Endodermal cell (in vitro differentiated cells): ENCODE results near the gene SARNP. TPM values are rescaled to one million over a fixed set of nuclear protein-coding genes. Genes with fewer than 3 reads are reported as not detected.

Experiments
- DNase-seq: peaks from one replicate; pipeline ENCODE4 v3.0.0-alpha.2; 2017
- H3K27ac ChIP-seq: 2 replicates; pipeline ENCODE4 v1.5.1; 2013; ENCODE audit warnings: mild to moderate bottlenecking, low read depth, low read length, moderate library complexity
- H3K27me3 ChIP-seq: 2 replicates; pipeline ENCODE4 v1.6.1; 2013; ENCODE audit warnings: mild to moderate bottlenecking, low read length, moderate library complexity; ENCODE audit not compliant: insufficient read depth, control insufficient read depth, poor library complexity, severe bottlenecking
- H3K36me3 ChIP-seq: 2 replicates; pipeline ENCODE4 v1.7.0; 2013; ENCODE audit warnings: mild to moderate bottlenecking, low read length, moderate library complexity; ENCODE audit not compliant: control insufficient read depth, insufficient read depth
- H3K4me1 ChIP-seq: one replicate; pipeline ENCODE4 v1.7.0; 2013; ENCODE audit warnings: low read length; ENCODE audit not compliant: control insufficient read depth, insufficient read depth
- H3K4me3 ChIP-seq: 2 replicates; pipeline ENCODE4 v1.5.1; 2013; ENCODE audit warnings: mild to moderate bottlenecking, low read length, moderate library complexity
- H3K9ac ChIP-seq: 2 replicates; pipeline ENCODE4 v1.6.1; 2013; ENCODE audit warnings: mild to moderate bottlenecking, low read length, moderate library complexity; ENCODE audit not compliant: poor library complexity, severe bottlenecking; ENCODE audit errors: extremely low read depth
- H3K9me3 ChIP-seq: 2 replicates; pipeline ENCODE4 v1.6.1; 2013; ENCODE audit warnings: mild to moderate bottlenecking, low read length, moderate library complexity; ENCODE audit not compliant: control insufficient read depth
- H3K27ac Mint-ChIP-seq: 2 replicates; pipeline ENCODE4 v1.8.0; 2020; ENCODE audit warnings: mixed read lengths
- H3K27me3 Mint-ChIP-seq: 2 replicates; pipeline ENCODE4 v1.8.0; 2021; ENCODE audit warnings: mild to moderate bottlenecking, mixed read lengths; ENCODE audit not compliant: insufficient read depth
- H3K36me3 Mint-ChIP-seq: 2 replicates; pipeline ENCODE4 v1.8.0; 2020; ENCODE audit warnings: low read depth, mixed read lengths
- H3K4me1 Mint-ChIP-seq: 2 replicates; pipeline ENCODE4 v1.8.0; 2020; ENCODE audit warnings: mixed read lengths
- H3K4me3 Mint-ChIP-seq: 2 replicates; pipeline ENCODE4 v1.8.0; 2020; ENCODE audit warnings: mild to moderate bottlenecking, moderate library complexity, mixed read lengths
- H3K9me3 Mint-ChIP-seq: 2 replicates; pipeline ENCODE4 v1.8.0; 2020; ENCODE audit warnings: mild to moderate bottlenecking, mixed read lengths
- CTCF ChIP-seq: fragments of 200-600 bp; sonication (generic); conservative IDR thresholded peaks from 2 replicates; pipeline ENCODE4 v1.5.0; 2021; ENCODE audit warnings: antibody characterized with exemption, mild to moderate bottlenecking
- WGBS, 2 experiments: methylation state at CpG; one replicate each; pipeline versions ENCODE4 v1.1.5 to v1.1.7; 2013; ENCODE audit warnings: missing lambda C conversion rate in 2 of 2, mixed read lengths in 1 of 2; ENCODE audit not compliant: insufficient coverage in 1 of 2, insufficient read length in 1 of 2; 5-methylcytosine and 5-hydroxymethylcytosine counted together
- total RNA-seq, 2 donors: library from RNA; stranded (reverse); fragmentation: NEBNext Ultra II Directional in 1 of 2; extraction: Animal tissue kit (Norgen Biotek cat#: 25700) in 1 of 2; gene quantifications; 2 replicates in 1 of 2; 3 replicates in 1 of 2; pipeline ENCODE4 v1.2.1, GENCODE V29; 2021

SARNP gene
- total RNA-seq, 2 donors from 2014 or later, result 95.7 to 119 TPM

- DNase-seq, result no peak
- no peak for TF ChIP-seq CTCF
- Histone ChIP-seq H3K27me3 (no peaks in the 10 kb centered on the region), H3K9ac (no peak overlapping the region), H3K4me3 (no peak overlapping the region), H3K36me3 (no peaks in the 10 kb centered on the region), H3K27ac (no peak overlapping the region), H3K4me1 (no peaks in the 10 kb centered on the region), H3K9me3 (no peaks in the 10 kb centered on the region)
- H3K4me3 Mint-ChIP-seq, result no peak overlapping the region
- H3K27ac Mint-ChIP-seq, result no peak overlapping the region
- H3K36me3 Mint-ChIP-seq, result no peaks in the 10 kb centered on the region
- WGBS, 2 experiments, result 88 to 95% methylated on average over 10 to 14 of the region's 14 CpGs
- no peaks in the 10 kb centered on the region for H3K27me3 Mint-ChIP-seq
- H3K4me1 Mint-ChIP-seq, result peaks cover 21% of the 10 kb centered on the region
- H3K9me3 Mint-ChIP-seq, result no peaks in the 10 kb centered on the region
Observed at GRCh38 chr12:55733021-55733555, 84.4 kb downstream of the SARNP start.

- no peak for TF ChIP-seq CTCF
- no peak for DNase-seq
Observed at GRCh38 chr12:55732288-55732687, 85.2 kb downstream of the SARNP start.

GRCh38 chr12:55729819-55730818 is 87.4 kb downstream of the SARNP start:
- Histone ChIP-seq H3K36me3 (peaks cover 25% of the 10 kb centered on the region), H3K4me1 (peaks cover 8% of the 10 kb centered on the region), H3K27me3 (no peaks in the 10 kb centered on the region), H3K27ac (peak overlapping the region; percentile 90), H3K4me3 (peak overlapping the region; percentile 92), H3K9ac (peak overlapping the region; percentile 84), H3K9me3 (no peaks in the 10 kb centered on the region)
- H3K9me3 Mint-ChIP-seq, result no peaks in the 10 kb centered on the region
- H3K36me3 Mint-ChIP-seq, result peaks cover 18% of the 10 kb centered on the region
- peak overlapping the region; percentile 85 for H3K4me3 Mint-ChIP-seq
- no peaks in the 10 kb centered on the region for H3K27me3 Mint-ChIP-seq
- peak overlapping the region; percentile 94 for H3K27ac Mint-ChIP-seq
- H3K4me1 Mint-ChIP-seq, result peaks cover 24% of the 10 kb centered on the region
- peak; percentile 84 for DNase-seq
- WGBS, 2 experiments, result 12 to 20% methylated on average over 12 to 15 of the region's 19 CpGs
- no peak for TF ChIP-seq CTCF

More at GRCh38 chr12:55732288-55732687, 85.2 kb downstream of the SARNP start:
- peaks cover 4% of the 10 kb centered on the region for H3K36me3 ChIP-seq
- no peak overlapping the region for H3K4me3 Mint-ChIP-seq
- H3K9me3 ChIP-seq, result no peaks in the 10 kb centered on the region
- peaks cover under 1% of the 10 kb centered on the region for H3K4me1 ChIP-seq
- no peak overlapping the region for H3K4me3 ChIP-seq
- peaks cover 17% of the 10 kb centered on the region for H3K4me1 Mint-ChIP-seq
- H3K27ac ChIP-seq, result no peak overlapping the region
- no peaks in the 10 kb centered on the region for H3K36me3 Mint-ChIP-seq
- WGBS, 2 experiments, result 90% methylated on average over 4 of the region's 4 CpGs; no CpG with 5 or more reads in 1 of the 2 experiments
- H3K9ac ChIP-seq, result no peak overlapping the region
- H3K9me3 Mint-ChIP-seq, result no peaks in the 10 kb centered on the region
- H3K27ac Mint-ChIP-seq, result peak overlapping the region; percentile 42
- no peaks in the 10 kb centered on the region for H3K27me3 ChIP-seq
- H3K27me3 Mint-ChIP-seq, result no peaks in the 10 kb centered on the region
